Calu3 (cell line): Measurements from ENCODE around the gene IQSEC2. TPM values are rescaled to one million over a fixed set of nuclear protein-coding genes. Genes with fewer than 3 reads are reported as not detected.

Experiments
- BruUV-seq: library from RNA; stranded (reverse); fragments of 400-500 nt; replicated peaks from 2 replicates; lab custom pipeline; 2021; lab: Mats Ljungman, UMichigan
- CTCF ChIA-PET: fragments of 300-600 bp; sonication (Branson Sonifier 250); formaldehyde crosslinking; loops from one replicate; lab custom pipeline; 2022; ENCODE audit warnings: antibody characterized with exemption; lab: Charles Lee
- DNase-seq: peaks from one replicate; pipeline ENCODE4 v3.0.0; 2022
- H3K27ac Mint-ChIP-seq: one replicate; pipeline ENCODE4 v1.8.0; 2022; ENCODE audit warnings: mixed read lengths; ENCODE audit not compliant: unreplicated experiment
- H3K27me3 Mint-ChIP-seq: one replicate; pipeline ENCODE4 v1.8.0; 2022; ENCODE audit warnings: mixed read lengths; ENCODE audit not compliant: unreplicated experiment
- H3K36me3 Mint-ChIP-seq: one replicate; pipeline ENCODE4 v1.8.0; 2022; ENCODE audit warnings: mild to moderate bottlenecking, moderate library complexity, mixed read lengths; ENCODE audit not compliant: insufficient read depth, unreplicated experiment
- H3K4me1 Mint-ChIP-seq: one replicate; pipeline ENCODE4 v1.8.0; 2022; ENCODE audit warnings: mild to moderate bottlenecking, low read depth, mixed read lengths; ENCODE audit not compliant: unreplicated experiment
- H3K4me3 Mint-ChIP-seq: one replicate; pipeline ENCODE4 v1.8.0; 2022; ENCODE audit warnings: mild to moderate bottlenecking, low read depth, moderate library complexity, mixed read lengths; ENCODE audit not compliant: unreplicated experiment
- H3K9me3 Mint-ChIP-seq: one replicate; pipeline ENCODE4 v1.8.0; 2022; ENCODE audit warnings: low read depth, mixed read lengths; ENCODE audit not compliant: unreplicated experiment
- CTCF ChIP-seq: fragments of 200-600 bp; IDR thresholded peaks from one replicate; pipeline ENCODE4 v1.8.0; 2022; ENCODE audit warnings: antibody characterized with exemption; ENCODE audit not compliant: unreplicated experiment
- intact Hi-C: fragments of 100-400 bp; cut with micrococcal nuclease; formaldehyde crosslinking; loops from one replicate; pipeline ENCODE4 v1.10.0; 2022; ENCODE audit not compliant: unreplicated experiment
- total RNA-seq: library from RNA; stranded (reverse); gene quantifications from 2 replicates; pipeline ENCODE4 v1.2.3, GENCODE V29; 2022

Gene IQSEC2
- total RNA-seq, 1 experiment from 2014 or later: 14.1 TPM

DNA sequence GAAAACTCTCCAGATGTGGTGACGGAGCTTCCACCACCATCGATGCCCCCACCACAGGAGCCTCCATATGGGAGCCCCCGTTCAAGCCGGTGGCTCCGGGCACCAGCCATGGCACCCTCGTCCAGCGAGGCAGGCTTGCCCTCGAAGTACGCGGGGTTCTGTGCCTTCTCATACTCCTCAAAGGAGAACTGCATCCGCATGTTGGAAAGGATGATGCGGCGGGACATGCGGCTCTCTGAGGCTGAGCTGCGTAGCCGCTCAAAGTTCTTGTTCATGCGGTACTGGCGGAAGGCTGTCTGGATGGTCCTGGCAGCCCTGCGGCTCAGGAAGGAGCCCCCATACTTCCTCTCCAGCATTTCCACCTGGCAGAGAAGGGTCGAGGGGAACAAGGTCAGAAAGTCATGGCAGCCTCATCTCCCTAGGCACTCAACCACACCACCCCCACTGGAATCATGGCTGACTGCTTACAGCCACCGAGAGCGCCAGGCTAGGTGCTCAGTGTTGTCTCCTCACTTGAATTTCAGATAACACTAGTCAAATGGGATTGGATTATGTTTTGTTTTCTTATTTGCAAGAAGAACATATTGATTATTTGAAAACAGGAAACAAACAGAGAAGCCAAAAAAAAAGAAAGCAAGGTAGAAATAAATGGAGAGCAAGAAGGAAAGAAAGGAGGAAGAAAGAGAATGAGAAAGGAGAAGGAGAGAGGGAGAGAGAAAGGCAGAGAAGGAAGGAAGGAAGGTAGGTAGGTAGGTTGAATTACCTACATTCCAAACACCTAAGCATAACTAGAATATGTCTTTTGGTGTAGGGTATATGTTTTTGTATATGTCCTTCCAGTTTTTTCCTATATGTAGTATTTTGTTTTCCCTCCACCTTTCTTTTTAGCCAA is 26.6 kb downstream of the IQSEC2 start:
- intact Hi-C loops: no loop called here
- Mint-ChIP-seq H3K27ac (no peak overlapping the region), H3K27me3 (no peaks in the 10 kb centered on the region), H3K36me3 (no peaks in the 10 kb centered on the region), H3K4me1 (peaks cover 6% of the 10 kb centered on the region), H3K9me3 (no peaks in the 10 kb centered on the region), H3K4me3 (no peak overlapping the region)
- DNase-seq: no peak
- CTCF ChIA-PET: interaction anchor here (0.6 to 0.7 kb wide), 2 partner anchors 211 to 505 kb away, joined by 3 to 6 read pairs; no protein-coding TSS in a partner anchor
- TF ChIP-seq CTCF: no peak
- BruUV-seq: no TSS peak

DNA sequence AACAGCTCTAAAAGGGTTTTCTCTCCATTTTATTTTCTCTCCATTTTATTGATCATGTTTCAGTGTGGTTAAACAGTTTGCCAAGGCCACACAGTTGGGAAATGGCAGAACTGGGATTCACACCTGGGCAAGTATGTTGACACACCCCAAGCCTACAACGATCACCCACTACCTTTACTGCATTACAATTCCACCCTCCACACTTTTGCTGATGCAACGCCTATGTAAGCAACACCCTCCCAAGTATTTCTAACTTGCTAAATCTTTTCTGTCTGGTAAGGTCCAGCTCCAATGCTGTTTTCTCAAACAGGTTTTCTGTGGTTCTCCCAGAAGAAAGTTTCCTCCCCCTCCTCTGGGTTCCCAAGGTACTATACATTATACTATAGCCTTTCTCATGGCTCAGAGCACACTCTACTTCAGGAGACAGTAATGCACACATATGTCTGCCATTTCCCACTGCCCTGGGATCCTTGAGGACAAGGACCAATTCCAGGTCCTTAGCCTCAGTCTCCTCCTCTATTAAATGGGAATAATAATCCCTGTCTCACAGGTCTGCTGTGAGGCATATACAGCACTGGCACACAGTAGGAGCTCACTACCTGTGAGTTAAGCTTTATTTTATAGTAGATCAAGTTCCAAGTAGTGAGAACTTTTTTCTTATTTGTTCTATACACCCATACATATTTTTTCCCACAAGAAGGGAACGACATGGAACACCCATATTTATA is 27.9 kb downstream of the IQSEC2 start:
- no TSS peak for BruUV-seq
- intact Hi-C loops: no loop called here
- Mint-ChIP-seq H3K27me3 (no peaks in the 10 kb centered on the region), H3K36me3 (no peaks in the 10 kb centered on the region), H3K27ac (peak overlapping the region; percentile 23), H3K4me3 (no peak overlapping the region), H3K9me3 (no peaks in the 10 kb centered on the region), H3K4me1 (peaks cover 6% of the 10 kb centered on the region)
- no peak for DNase-seq
- CTCF ChIA-PET: no interaction called here
- TF ChIP-seq CTCF: no peak

DNA sequence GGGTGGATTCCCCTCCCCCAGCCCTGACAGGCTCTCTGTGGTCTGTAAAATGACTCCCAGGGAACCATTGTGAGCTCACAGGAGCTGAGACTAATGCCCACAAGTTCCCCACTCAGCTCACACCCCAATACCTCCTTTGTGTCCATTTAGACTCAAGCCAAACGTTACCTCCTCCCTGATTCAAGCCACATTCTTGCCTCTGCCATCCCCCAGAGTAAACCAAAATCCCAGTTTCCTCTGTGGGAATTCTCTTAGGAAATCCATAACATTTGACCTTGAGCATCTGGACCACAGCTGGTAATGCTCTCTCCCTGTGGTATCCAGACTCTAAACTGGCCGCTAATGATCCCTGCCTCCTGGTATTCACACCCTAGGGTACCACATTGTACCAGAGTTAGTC is 30.1 kb downstream of the IQSEC2 start:
- CTCF ChIA-PET: no interaction called here
- intact Hi-C loops: no loop called here
- no peaks in the 10 kb centered on the region for H3K9me3 Mint-ChIP-seq
- no peak overlapping the region for H3K27ac Mint-ChIP-seq
- no TSS peak for BruUV-seq
- TF ChIP-seq CTCF: no peak
- peaks cover 6% of the 10 kb centered on the region for H3K4me1 Mint-ChIP-seq
- H3K36me3 Mint-ChIP-seq: no peaks in the 10 kb centered on the region
- DNase-seq: no peak
- H3K27me3 Mint-ChIP-seq: no peaks in the 10 kb centered on the region
- H3K4me3 Mint-ChIP-seq: no peak overlapping the region

- no peak for TF ChIP-seq CTCF
- no peaks in the 10 kb centered on the region for H3K9me3 Mint-ChIP-seq
- H3K27ac Mint-ChIP-seq: no peak overlapping the region
- CTCF ChIA-PET: no interaction called here
- H3K27me3 Mint-ChIP-seq: no peaks in the 10 kb centered on the region
- no peaks in the 10 kb centered on the region for H3K36me3 Mint-ChIP-seq
- H3K4me1 Mint-ChIP-seq: peaks cover 6% of the 10 kb centered on the region
- BruUV-seq: no TSS peak
- DNase-seq: no peak
- intact Hi-C loops: no loop called here
- H3K4me3 Mint-ChIP-seq: no peak overlapping the region
Observed at GRCh38 chrX:53250556-53250955, 30.8 kb downstream of the IQSEC2 start.
